Activated CD4-positive, alpha-beta T cell treated with anti-CD3 and anti-CD28 coated beads for 36 hours (primary cell): ENCODE results near the gene VPS13C. TPM values are rescaled to one million over a fixed set of nuclear protein-coding genes. Genes with fewer than 3 reads are reported as not detected.

Source experiments
- ATAC-seq: fragments of 200-7000 bp; cut with Tn5 transposase; one replicate; pipeline ENCODE4 v1.10.0; 2021; ENCODE audit warnings: mild to moderate bottlenecking, moderate library complexity
- CTCF ChIA-PET: fragments of 350-600 bp; sonication (Branson Sonifier 250); formaldehyde crosslinking; loops from one replicate; lab custom pipeline; 2021; ENCODE audit warnings: antibody characterized with exemption; lab: Charles Lee
- POLR2A ChIA-PET: fragments of 350-600 bp; sonication (Branson Sonifier 250); formaldehyde crosslinking; loops from one replicate; lab custom pipeline; 2021; ENCODE audit warnings: antibody characterized with exemption, inconsistent platforms; lab: Charles Lee
- DNase-seq: peaks from one replicate; pipeline ENCODE4 v3.0.0-alpha.2; 2020
- H3K27ac Mint-ChIP-seq: one replicate; pipeline ENCODE4 v1.8.0; 2021; ENCODE audit warnings: mixed read lengths
- H3K27me3 Mint-ChIP-seq: one replicate; pipeline ENCODE4 v1.8.0; 2021; ENCODE audit warnings: mixed read lengths
- H3K36me3 Mint-ChIP-seq: one replicate; pipeline ENCODE4 v1.8.0; 2021; ENCODE audit warnings: low read depth, mixed read lengths
- H3K4me1 Mint-ChIP-seq: one replicate; pipeline ENCODE4 v1.8.0; 2021; ENCODE audit warnings: mixed read lengths
- H3K4me3 Mint-ChIP-seq: one replicate; pipeline ENCODE4 v1.8.0; 2021; ENCODE audit warnings: mild to moderate bottlenecking, moderate library complexity, mixed read lengths
- H3K9me3 Mint-ChIP-seq: one replicate; pipeline ENCODE4 v1.8.0; 2021; ENCODE audit warnings: low read depth, mixed read lengths
- intact Hi-C, 2 experiments: fragments of 100-400 bp; cut with DNase I in 1 of 2; cut with micrococcal nuclease in 1 of 2; formaldehyde crosslinking; loops; one replicate each; pipeline versions ENCODE4 v1.14.2 to v1.15.1; 2022 to 2024; cut with DNase I, micrococcal nuclease
- total RNA-seq, 2 experiments: library from RNA; stranded (reverse); gene quantifications; one replicate each; pipeline ENCODE4 v1.2.3, GENCODE V29; 2021

Gene VPS13C
- total RNA-seq, 2 experiments from 2014 or later, result 40.1 to 47.2 TPM

DNA sequence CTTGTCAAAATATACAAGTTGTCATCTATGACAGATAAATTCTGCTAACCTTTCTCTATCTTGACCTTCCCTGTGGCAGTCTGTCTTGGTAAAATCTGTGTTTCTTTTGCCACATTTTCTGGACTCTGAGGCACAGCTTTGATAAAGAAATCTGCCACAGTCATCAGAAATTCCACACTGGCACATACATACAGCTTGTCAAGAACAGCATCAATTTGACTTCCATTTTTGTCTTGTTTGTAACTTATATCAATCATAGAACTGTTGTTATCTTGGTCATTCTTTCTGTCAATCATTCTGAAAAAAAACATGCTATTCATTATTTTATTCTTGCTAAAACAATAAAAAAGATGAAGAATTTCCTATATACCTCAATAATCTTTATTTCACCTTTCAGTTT is 130.8 kb downstream of the VPS13C start:
- no peak overlapping the region for H3K27ac Mint-ChIP-seq
- ATAC-seq (no peak), DNase-seq (no peak)
- H3K36me3 Mint-ChIP-seq, result peaks cover 25% of the 10 kb centered on the region
- no peaks in the 10 kb centered on the region for H3K27me3 Mint-ChIP-seq
- POLR2A ChIA-PET, result no interaction called here
- H3K4me3 Mint-ChIP-seq, result no peak overlapping the region
- no peaks in the 10 kb centered on the region for H3K4me1 Mint-ChIP-seq
- no peaks in the 10 kb centered on the region for H3K9me3 Mint-ChIP-seq
- intact Hi-C loops, result no loop called here
- CTCF ChIA-PET, result no interaction called here

DNA sequence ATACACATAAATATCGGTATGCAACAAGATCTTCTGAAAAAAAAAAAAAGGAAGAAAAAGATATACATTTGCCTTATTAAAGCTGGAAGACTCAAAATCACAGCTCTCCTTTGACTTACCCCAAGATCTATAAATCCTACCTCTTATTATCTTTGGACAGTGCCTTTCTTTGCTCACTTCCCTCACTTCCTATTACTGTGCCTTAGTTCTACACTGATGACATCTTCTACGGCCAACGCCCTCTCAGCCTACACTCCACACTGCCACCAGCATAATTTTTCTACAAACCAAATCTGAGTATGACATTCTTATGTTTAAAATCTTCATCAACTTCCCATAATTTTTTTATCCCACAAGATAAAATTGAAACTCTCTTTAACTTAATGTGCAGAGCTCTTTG is 137.1 kb downstream of the VPS13C start:
- intact Hi-C loops, result no loop called here
- Mint-ChIP-seq H3K4me3 (no peak overlapping the region), H3K27me3 (no peaks in the 10 kb centered on the region), H3K36me3 (peaks cover 9% of the 10 kb centered on the region), H3K9me3 (no peaks in the 10 kb centered on the region), H3K27ac (no peak overlapping the region), H3K4me1 (no peaks in the 10 kb centered on the region)
- POLR2A ChIA-PET, result no interaction called here
- ATAC-seq, result no peak
- DNase-seq, result no peak
- CTCF ChIA-PET, result interaction anchor here (1.6 kb wide), 1 partner anchor 17 kb away, joined by 4 read pairs; no protein-coding TSS in a partner anchor

DNA sequence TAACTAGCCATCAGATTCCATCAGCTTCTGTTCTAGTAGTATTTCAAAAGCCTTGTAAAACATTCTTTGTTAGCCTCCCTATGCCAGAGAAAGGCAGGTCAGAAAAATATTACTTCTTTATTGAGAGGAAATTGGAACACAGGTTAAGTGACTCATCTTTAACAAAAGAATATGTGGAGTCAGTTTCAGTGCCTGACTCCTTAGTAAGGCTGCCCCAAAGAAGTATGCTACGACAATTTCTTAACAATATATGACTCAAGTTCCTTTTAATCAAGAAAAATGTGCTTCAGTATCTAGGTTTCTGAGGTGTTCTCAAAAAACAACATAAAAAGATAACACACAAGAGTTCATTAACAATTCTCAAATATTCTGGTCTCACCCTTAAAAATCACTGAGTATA is 139.2 kb downstream of the VPS13C start:
- Mint-ChIP-seq H3K9me3 (no peaks in the 10 kb centered on the region), H3K27me3 (no peaks in the 10 kb centered on the region), H3K36me3 (peaks cover 16% of the 10 kb centered on the region), H3K27ac (no peak overlapping the region), H3K4me3 (no peak overlapping the region), H3K4me1 (no peaks in the 10 kb centered on the region)
- intact Hi-C loops, result no loop called here
- CTCF ChIA-PET, result no interaction called here
- POLR2A ChIA-PET, result no interaction called here
- no peak for DNase-seq
- ATAC-seq, result no peak

DNA sequence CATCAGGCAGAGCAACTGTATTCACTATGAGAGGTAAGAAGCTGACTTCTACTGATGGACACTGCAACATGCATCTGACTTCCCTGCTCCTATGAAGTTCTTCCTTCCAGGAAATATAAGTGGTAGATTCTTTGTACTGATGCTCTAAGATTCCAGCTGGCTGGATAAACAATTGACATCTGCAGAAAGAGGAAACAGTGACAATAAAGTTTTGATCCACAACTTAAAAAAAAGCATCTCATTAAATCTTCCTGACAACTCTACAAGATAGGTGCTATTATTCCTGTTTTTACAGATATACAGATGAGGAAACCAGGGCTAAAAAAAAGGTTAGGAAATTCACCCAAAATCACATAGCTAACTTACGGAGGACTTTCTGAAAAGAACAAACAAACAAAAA is 142.8 kb downstream of the VPS13C start:
- Mint-ChIP-seq H3K4me3 (no peak overlapping the region), H3K27ac (no peak overlapping the region), H3K36me3 (peaks cover 28% of the 10 kb centered on the region), H3K4me1 (no peaks in the 10 kb centered on the region), H3K9me3 (no peaks in the 10 kb centered on the region), H3K27me3 (no peaks in the 10 kb centered on the region)
- ChIA-PET CTCF (interaction anchor here (0.9 kb wide), 2 partner anchors 20 to 24 kb away, joined by 3 read pairs; no protein-coding TSS in a partner anchor), POLR2A (no interaction called here)
- DNase-seq (no peak), ATAC-seq (no peak)
- intact Hi-C loops, result no loop called here

DNA sequence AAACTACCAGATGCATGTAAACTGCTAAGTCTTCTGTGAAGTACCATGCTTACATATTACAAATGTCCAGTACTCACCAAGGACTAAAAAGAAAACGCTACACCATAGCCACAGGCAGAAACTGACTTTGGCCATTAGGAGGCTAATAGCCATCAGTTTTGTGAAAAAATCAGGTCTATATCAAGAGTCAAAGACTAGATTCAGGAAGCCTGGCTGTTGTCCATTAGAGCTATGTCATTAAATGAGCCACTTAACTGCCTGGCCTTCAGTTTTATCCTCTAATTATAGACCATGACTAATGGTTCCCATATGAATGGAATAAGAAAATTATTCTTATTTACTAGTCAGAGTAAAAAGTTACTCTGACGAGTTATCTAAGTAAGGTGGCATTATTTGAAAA is 144.1 kb downstream of the VPS13C start:
- Mint-ChIP-seq H3K4me3 (no peak overlapping the region), H3K27ac (no peak overlapping the region), H3K4me1 (no peaks in the 10 kb centered on the region), H3K27me3 (no peaks in the 10 kb centered on the region), H3K36me3 (peaks cover 31% of the 10 kb centered on the region), H3K9me3 (no peaks in the 10 kb centered on the region)
- intact Hi-C loops, result no loop called here
- ATAC-seq (no peak), DNase-seq (no peak)
- CTCF ChIA-PET, result interaction anchor here (0.9 kb wide), 1 partner anchor 10 kb away, joined by 3 read pairs; no protein-coding TSS in a partner anchor
- POLR2A ChIA-PET, result no interaction called here

DNA sequence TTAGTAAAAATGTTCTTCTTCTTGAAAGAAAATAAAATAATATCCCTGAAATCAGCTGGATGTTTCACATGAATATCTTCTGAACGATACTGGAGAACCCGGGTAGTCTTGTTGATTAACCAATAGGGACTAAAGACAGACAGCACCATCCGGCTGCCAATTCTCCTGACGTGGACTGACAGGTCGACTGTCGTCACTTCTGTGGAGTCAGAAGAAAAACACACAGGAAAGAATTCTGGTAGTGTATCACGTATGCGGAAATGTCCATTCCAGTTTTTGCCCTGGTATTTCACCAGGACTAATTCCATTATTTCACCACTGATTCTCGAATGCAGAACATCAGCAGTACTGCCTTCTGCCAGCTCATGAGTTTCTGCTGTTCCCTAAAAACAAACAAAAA is 144.6 kb downstream of the VPS13C start:
- Mint-ChIP-seq H3K27me3 (no peaks in the 10 kb centered on the region), H3K27ac (no peak overlapping the region), H3K9me3 (no peaks in the 10 kb centered on the region), H3K36me3 (peaks cover 33% of the 10 kb centered on the region), H3K4me3 (no peak overlapping the region), H3K4me1 (no peaks in the 10 kb centered on the region)
- ATAC-seq (no peak), DNase-seq (no peak)
- POLR2A ChIA-PET, result no interaction called here
- CTCF ChIA-PET, result interaction anchor here (0.9 kb wide), 1 partner anchor 10 kb away, joined by 3 read pairs; no protein-coding TSS in a partner anchor
- intact Hi-C loops, result no loop called here

DNA sequence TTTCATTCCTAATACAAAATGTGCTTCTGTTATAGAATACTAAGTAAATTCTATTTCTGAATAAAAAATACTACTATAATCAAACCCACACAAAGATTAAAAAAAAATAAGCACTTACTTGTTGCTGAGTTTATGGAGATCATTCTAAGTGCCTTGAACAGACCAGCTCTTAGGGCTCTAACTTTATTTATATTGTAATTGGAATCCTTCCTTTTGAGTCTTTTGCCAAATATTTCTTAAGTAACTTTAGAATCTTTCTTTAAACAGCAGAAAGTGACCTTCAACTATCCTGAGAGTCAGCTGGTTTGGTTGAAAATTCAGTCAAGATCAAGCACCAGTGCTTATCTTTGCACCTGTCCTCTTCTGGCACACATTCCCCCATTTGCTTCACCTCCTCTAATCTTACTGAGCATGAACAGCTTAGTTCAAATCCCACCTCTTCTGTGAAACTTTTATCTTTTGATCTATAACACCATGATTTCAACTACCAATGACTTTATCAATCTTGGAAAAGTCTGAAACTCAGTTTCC is 149.3 kb downstream of the VPS13C start:
- H3K27ac Mint-ChIP-seq, result no peak overlapping the region
- H3K36me3 Mint-ChIP-seq, result peaks cover 47% of the 10 kb centered on the region

DNA sequence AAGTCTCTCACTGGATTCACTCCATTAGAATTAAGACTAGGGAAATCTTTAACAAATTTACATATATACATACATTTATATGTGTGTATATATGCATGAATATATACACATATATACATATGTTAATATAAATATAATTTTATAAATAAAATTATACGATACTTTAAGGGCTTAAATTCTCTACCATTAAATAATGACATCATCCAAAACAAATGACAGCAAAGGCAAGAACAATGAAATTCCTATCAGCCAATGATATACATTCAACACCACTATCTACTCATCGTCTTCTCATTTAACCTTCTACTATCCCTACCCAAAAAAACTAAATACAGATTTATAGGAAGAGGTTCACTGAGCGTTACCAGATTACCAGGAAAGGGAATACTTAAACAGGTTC is 152.0 kb downstream of the VPS13C start:
- H3K27me3 Mint-ChIP-seq, result no peaks in the 10 kb centered on the region
- no peak overlapping the region for H3K27ac Mint-ChIP-seq
- H3K4me1 Mint-ChIP-seq, result no peaks in the 10 kb centered on the region
- intact Hi-C loops, result no loop called here
- CTCF ChIA-PET, result no interaction called here
- DNase-seq (no peak), ATAC-seq (no peak)
- peaks cover 52% of the 10 kb centered on the region for H3K36me3 Mint-ChIP-seq
- POLR2A ChIA-PET, result no interaction called here
- H3K4me3 Mint-ChIP-seq, result no peak overlapping the region
- H3K9me3 Mint-ChIP-seq, result peaks cover 2% of the 10 kb centered on the region

More for the DNA sequence above, 149.3 kb downstream of the VPS13C start:
- no peaks in the 10 kb centered on the region for H3K27me3 Mint-ChIP-seq
- POLR2A ChIA-PET, result no interaction called here
- DNase-seq, result no peak
- no peak overlapping the region for H3K4me3 Mint-ChIP-seq
- intact Hi-C loops, result no loop called here
- ATAC-seq, result no peak
- CTCF ChIA-PET, result interaction anchor here (1.3 to 1.4 kb wide), 2 partner anchors 25 to 73 kb away, joined by 3 read pairs; no protein-coding TSS in a partner anchor
- no peaks in the 10 kb centered on the region for H3K9me3 Mint-ChIP-seq
- H3K4me1 Mint-ChIP-seq, result no peaks in the 10 kb centered on the region

DNA sequence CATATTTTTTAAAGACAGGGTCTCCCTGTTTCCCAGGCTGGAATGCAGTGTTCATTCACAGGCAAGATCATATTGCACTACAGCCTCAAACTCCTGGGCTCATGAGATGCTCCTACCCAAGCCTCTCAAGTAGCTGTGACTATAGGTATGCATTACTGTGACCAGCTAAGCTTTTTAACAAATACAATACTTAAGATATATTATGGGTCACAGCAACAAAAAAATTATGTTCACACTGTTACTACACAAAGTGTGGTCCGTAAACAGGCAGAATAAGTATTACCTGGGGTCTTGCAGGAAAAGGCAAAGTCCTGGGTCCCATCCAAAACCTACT is 152.5 kb downstream of the VPS13C start:
- no peak for ATAC-seq

DNA sequence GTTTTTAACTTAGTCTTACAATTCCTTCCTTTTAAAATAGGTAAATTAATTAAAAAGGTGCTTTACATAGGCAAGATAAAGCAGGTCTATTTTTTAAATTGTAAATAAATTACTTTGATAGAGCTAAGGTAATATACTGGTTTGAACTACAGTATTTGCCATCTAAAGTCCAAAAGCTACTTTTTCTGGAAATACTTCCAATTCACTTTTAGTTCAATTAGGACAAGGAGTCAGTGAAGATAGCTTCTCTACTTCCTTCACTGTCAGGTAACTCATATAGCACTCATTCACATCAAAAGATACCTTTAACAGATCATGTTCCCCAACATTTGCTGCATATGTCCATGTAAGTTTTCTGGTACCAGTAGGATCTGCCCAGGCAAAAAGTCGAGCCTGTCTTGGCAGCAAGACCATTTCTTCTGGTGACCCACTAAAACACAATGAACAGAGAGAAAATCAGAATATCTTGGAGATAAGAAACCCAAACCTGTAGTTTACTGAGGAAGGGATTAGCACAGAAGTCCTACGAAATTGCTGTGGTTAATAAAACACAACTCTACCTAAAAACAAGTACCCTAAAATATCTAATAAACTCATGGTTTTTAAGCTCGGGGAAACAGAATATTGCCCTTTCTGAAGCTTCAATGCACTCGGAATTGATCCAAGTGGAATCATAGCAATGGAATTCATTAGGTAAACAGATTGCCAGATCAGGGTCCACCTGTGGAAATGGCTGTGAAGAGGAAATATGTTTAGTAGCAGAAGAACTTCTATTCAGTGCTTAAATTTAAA is 153.1 kb downstream of the VPS13C start:
- Mint-ChIP-seq H3K36me3 (peaks cover 59% of the 10 kb centered on the region), H3K4me3 (no peak overlapping the region), H3K27ac (no peak overlapping the region), H3K27me3 (no peaks in the 10 kb centered on the region), H3K4me1 (no peaks in the 10 kb centered on the region), H3K9me3 (peaks cover 6% of the 10 kb centered on the region)
- DNase-seq, result no peak
- ChIA-PET POLR2A (no interaction called here), CTCF (interaction anchor here (1.2 to 1.4 kb wide), 2 partner anchors 12 to 73 kb away, joined by 3 to 5 read pairs; no protein-coding TSS in a partner anchor)
- no peak for ATAC-seq
- intact Hi-C loops, result no loop called here

More for the DNA sequence above, 152.5 kb downstream of the VPS13C start:
- H3K9me3 Mint-ChIP-seq, result peaks cover 2% of the 10 kb centered on the region
- no peaks in the 10 kb centered on the region for H3K27me3 Mint-ChIP-seq
- peaks cover 55% of the 10 kb centered on the region for H3K36me3 Mint-ChIP-seq
- ChIA-PET POLR2A (no interaction called here), CTCF (no interaction called here)
- no peaks in the 10 kb centered on the region for H3K4me1 Mint-ChIP-seq
- H3K4me3 Mint-ChIP-seq, result no peak overlapping the region
- no peak for DNase-seq
- H3K27ac Mint-ChIP-seq, result no peak overlapping the region
- intact Hi-C loops, result no loop called here

DNA sequence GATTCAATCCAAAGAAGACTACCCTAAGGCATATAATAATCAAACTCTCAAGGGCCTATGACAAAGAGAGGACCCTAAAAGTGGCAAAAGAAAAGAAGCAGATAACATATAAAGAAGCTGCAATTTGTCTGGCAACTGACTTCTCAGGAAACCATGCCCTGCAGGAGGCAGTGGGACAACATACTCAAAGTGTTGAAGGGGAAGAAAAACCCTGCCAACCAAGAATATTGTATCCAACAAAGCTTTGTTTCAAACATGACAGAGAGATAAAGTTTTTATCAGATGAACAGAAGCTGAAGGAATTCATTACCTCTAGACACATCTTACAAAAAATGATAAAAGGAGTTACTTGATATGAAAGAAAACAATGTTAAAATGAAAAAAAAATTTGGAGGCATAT is 167.1 kb downstream of the VPS13C start:
- ChIA-PET POLR2A (no interaction called here), CTCF (no interaction called here)
- DNase-seq (no peak), ATAC-seq (no peak)
- Mint-ChIP-seq H3K27me3 (no peaks in the 10 kb centered on the region), H3K4me1 (no peaks in the 10 kb centered on the region), H3K36me3 (peaks cover 58% of the 10 kb centered on the region), H3K9me3 (peaks cover 24% of the 10 kb centered on the region), H3K4me3 (no peak overlapping the region), H3K27ac (no peak overlapping the region)
- intact Hi-C loops, result no loop called here

DNA sequence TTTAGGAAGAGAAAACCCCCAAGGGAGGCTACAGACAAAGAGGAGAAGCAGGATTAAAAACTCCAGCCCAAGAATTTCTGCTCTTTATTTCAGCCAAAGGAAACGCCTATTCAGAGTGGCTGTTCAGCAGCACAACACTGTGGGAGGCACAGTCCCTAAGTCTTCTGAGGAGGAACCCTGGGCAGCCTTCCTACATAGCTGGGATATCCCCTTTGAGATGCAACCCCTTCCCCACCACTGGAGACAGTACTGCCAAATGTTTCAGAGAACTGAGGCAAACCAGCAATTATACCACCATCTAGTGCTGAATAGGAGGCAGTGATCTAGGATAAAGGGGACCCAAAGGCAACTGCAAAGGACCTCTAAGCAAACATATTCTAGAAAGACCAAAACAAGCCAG is 168.1 kb downstream of the VPS13C start:
- intact Hi-C loops, result no loop called here
- Mint-ChIP-seq H3K9me3 (peaks cover 24% of the 10 kb centered on the region), H3K36me3 (peaks cover 57% of the 10 kb centered on the region), H3K27me3 (no peaks in the 10 kb centered on the region), H3K4me3 (no peak overlapping the region), H3K27ac (no peak overlapping the region), H3K4me1 (no peaks in the 10 kb centered on the region)
- no peak for DNase-seq
- ATAC-seq, result no peak
- ChIA-PET POLR2A (no interaction called here), CTCF (no interaction called here)
